Upper lobe of left lung (tissue), 4 donors: Measurements from ENCODE around the gene MCF2L.

Experiments used
- CTCF ChIP-seq, 6 experiments: fragments of 450-650 bp in 4 of 6; fragments of 200-600 bp in 2 of 6; sonication (generic) in 2 of 6; IDR thresholded peaks; one replicate each; pipeline ENCODE4 v1.5.1; 2016 to 2019; ENCODE audit warnings: antibody characterized with exemption in 6 of 6
- EP300 ChIP-seq, 4 donors: sonication (generic); formaldehyde crosslinking; IDR thresholded peaks; one replicate each; pipeline ENCODE4 v1.5.1; 2017; ENCODE audit warnings: antibody characterized with exemption in 4 of 4, control low read depth in 2 of 4
- POLR2A ChIP-seq, 4 donors: fragments of 450-650 bp; IDR thresholded peaks; one replicate each; pipeline ENCODE4 v1.5.1; 2016 to 2017; ENCODE audit warnings: antibody characterized with exemption in 4 of 4, mild to moderate bottlenecking in 2 of 4
- POLR2AphosphoS5 ChIP-seq, 2 donors: sonication (generic); formaldehyde crosslinking; IDR thresholded peaks; one replicate each; pipeline ENCODE4 v1.5.1; 2017; ENCODE audit warnings: antibody characterized with exemption in 2 of 2

- TF ChIP-seq CTCF (IDR thresholded peaks at IDR 0.05) (no peak), POLR2A (IDR thresholded peaks at IDR 0.05) (no peak), POLR2AphosphoS5 (IDR thresholded peaks at IDR 0.05) (no peak), EP300 (IDR thresholded peaks at IDR 0.05) (no peak)
Measured at GRCh38 chr13:113028336-113029060, 59.5 kb downstream of the MCF2L start.
